ENCODE data around the gene ELMO1. TPM values are rescaled to one million over a fixed set of nuclear protein-coding genes. Genes with fewer than 3 reads are reported as not detected.
A peak's percentile ranks its signal among the peaks of the same experiment; 100 is the strongest.

The ELMO1 gene
- total and polyA plus RNA-seq, 2 experiments from 2014 or later, result 6.5 to 24.9 TPM

GRCh38 chr7:37284285-37284684, 164.4 kb downstream of the ELMO1 start:
- Mint-ChIP-seq H3K4me3 (no peak overlapping the region), H3K36me3 (ENCODE audit: low read depth) (peaks cover 5% of the 10 kb centered on the region; the same call in 2 of the 3 replicates), H3K27ac (no peak overlapping the region; the same call in 1 of the 2 replicates), H3K27me3 (ENCODE audit: insufficient read depth, low read depth, poor library complexity) (peaks cover 4% of the 10 kb centered on the region), H3K9me3 (peaks cover 8% of the 10 kb centered on the region; the same call in 2 of the 3 replicates), H3K4me1 (peaks cover 34% of the 10 kb centered on the region)
- H3K9me2 ChIP-seq (ENCODE audit: insufficient read depth), result peaks cover 3% of the 10 kb centered on the region; the same call in 1 of the 2 replicates
- no peaks in the 10 kb centered on the region for H3K4me1 ChIP-seq (ENCODE audit: insufficient read depth)
- no peaks in the 10 kb centered on the region for H3F3A ChIP-seq (replicated peaks; ENCODE audit: low read depth)
- no peaks in the 10 kb centered on the region for H4K20me1 ChIP-seq (replicated peaks; ENCODE audit: insufficient read depth)
- H2AFZ ChIP-seq, result no peak overlapping the region
- H3K79me2 ChIP-seq (replicated peaks; ENCODE audit: insufficient read depth), result no peaks in the 10 kb centered on the region
- no peak for TF ChIP-seq ETS1 (IDR thresholded peaks at IDR 0.05)
- TF ChIP-seq JUNB (IDR thresholded peaks at IDR 0.05; ENCODE audit: unreplicated experiment), result no peak
- TF ChIP-seq EZH2phosphoT487 (IDR thresholded peaks at IDR 0.05; ENCODE audit: unreplicated experiment), result no peak
- TF ChIP-seq STAT1 (IDR thresholded peaks at IDR 0.05; ENCODE audit: unreplicated experiment), result no peak
- TF ChIP-seq POLR2AphosphoS5 (IDR thresholded peaks at IDR 0.05; ENCODE audit: low read depth), result no peak
- no peak for TF ChIP-seq CTCF (conservative IDR thresholded peaks at IDR 0.05; ENCODE audit: low read depth in 2 of 2)
- H3K27me3 ChIP-seq (ENCODE audit: insufficient read depth), result no peaks in the 10 kb centered on the region
- H3K4me2 ChIP-seq, result no peak overlapping the region
- H3K36me3 ChIP-seq (ENCODE audit: insufficient read depth), result no peaks in the 10 kb centered on the region
- no peak overlapping the region for H3K4me3 ChIP-seq
- no peak overlapping the region for H3K27ac ChIP-seq (ENCODE audit: low read depth)
- no peak for DNase-seq (ENCODE audit: low spot score)
- no peak for ATAC-seq

GRCh38 chr7:37283716-37284115, 164.9 kb downstream of the ELMO1 start:
- Mint-ChIP-seq H3K9me3 (peaks cover 10% of the 10 kb centered on the region; the same call in 2 of the 3 replicates), H3K36me3 (ENCODE audit: low read depth) (peaks cover 5% of the 10 kb centered on the region; the same call in 2 of the 3 replicates), H3K27me3 (ENCODE audit: insufficient read depth, low read depth, poor library complexity) (peaks cover 9% of the 10 kb centered on the region), H3K4me1 (peaks cover 34% of the 10 kb centered on the region), H3K4me3 (no peak overlapping the region), H3K27ac (peak overlapping the region; percentile 34; the same call in 1 of the 2 replicates)
- Histone ChIP-seq H3F3A (replicated peaks; ENCODE audit: low read depth) (no peaks in the 10 kb centered on the region), H3K27me3 (ENCODE audit: insufficient read depth) (no peaks in the 10 kb centered on the region), H4K20me1 (replicated peaks; ENCODE audit: insufficient read depth) (no peaks in the 10 kb centered on the region), H3K4me2 (no peak overlapping the region), H3K36me3 (ENCODE audit: insufficient read depth) (no peaks in the 10 kb centered on the region), H3K27ac (ENCODE audit: low read depth) (no peak overlapping the region), H3K4me3 (no peak overlapping the region), H2AFZ (no peak overlapping the region), H3K79me2 (replicated peaks; ENCODE audit: insufficient read depth) (no peaks in the 10 kb centered on the region), H3K4me1 (ENCODE audit: insufficient read depth) (no peaks in the 10 kb centered on the region), H3K9me2 (ENCODE audit: insufficient read depth) (peaks cover 5% of the 10 kb centered on the region; the same call in 1 of the 2 replicates)
- no peak for ATAC-seq
- DNase-seq (ENCODE audit: low spot score), result no peak
- TF ChIP-seq STAT1 (IDR thresholded peaks at IDR 0.05; ENCODE audit: unreplicated experiment), result no peak
- TF ChIP-seq CTCF (conservative IDR thresholded peaks at IDR 0.05; ENCODE audit: low read depth in 2 of 2), result no peak
- no peak for TF ChIP-seq ZNF331 (CRISPR knock-in tag; IDR thresholded peaks at IDR 0.05; ENCODE audit: low read depth)
- no peak for TF ChIP-seq JUNB (IDR thresholded peaks at IDR 0.05; ENCODE audit: unreplicated experiment)
- TF ChIP-seq CREB1 (CRISPR knock-in tag; IDR thresholded peaks at IDR 0.05; ENCODE audit: low read depth), result no peak
- TF ChIP-seq POLR2AphosphoS5 (IDR thresholded peaks at IDR 0.05; ENCODE audit: low read depth), result no peak
- TF ChIP-seq EZH2phosphoT487 (IDR thresholded peaks at IDR 0.05; ENCODE audit: unreplicated experiment), result no peak
- TF ChIP-seq ETS1 (IDR thresholded peaks at IDR 0.05), result no peak
- no peak for TF ChIP-seq NANOG (IDR thresholded peaks at IDR 0.05; ENCODE audit: borderline replicate concordance)
- TF ChIP-seq EZH2 (IDR thresholded peaks at IDR 0.05; ENCODE audit: low read depth, unreplicated experiment), result no peak
- no peak for TF ChIP-seq ZNF114 (CRISPR knock-in tag; IDR thresholded peaks at IDR 0.05)

Data from GM23338 (cell line).